PC-3 (cell line): Measurements from ENCODE around the gene AKAP13.

ENCODE experiments used
- CTCF ChIP-seq: fragments of 300-600 bp; sonication (generic); conservative IDR thresholded peaks from 2 replicates; pipeline ENCODE4 v1.5.1; 2017; ENCODE audit warnings: antibody characterized with exemption, low read depth, mild to moderate bottlenecking, low read length
- EZH2 ChIP-seq: fragments of 300-600 bp; sonication (generic); IDR thresholded peaks from one replicate; pipeline ENCODE4 v1.6.1; 2017; ENCODE audit warnings: antibody characterized with exemption, mild to moderate bottlenecking, low read length; ENCODE audit not compliant: unreplicated experiment

GRCh38 chr15:85377269-85377668 is 3.1 kb upstream of the AKAP13 start:
- TF ChIP-seq CTCF (no peak), EZH2 (no peak)
